HepG2 (cell line): ENCODE results near the gene ACP1. TPM values are rescaled to one million over a fixed set of nuclear protein-coding genes. Genes with fewer than 3 reads are reported as not detected.

Source experiments
- AGO1 ChIP-seq: fragments of 200-400 bp; formaldehyde crosslinking; IDR thresholded peaks from 2 replicates; pipeline ENCODE4 v1.6.1; 2017; ENCODE audit warnings: mild to moderate bottlenecking, low read depth, low read length, moderate library complexity; ENCODE audit not compliant: poor library complexity, severe bottlenecking
- EHMT2 ChIP-seq: fragments of 200-600 bp; sonication (generic); IDR thresholded peaks from 2 replicates; pipeline ENCODE4 v1.7.0; 2017; ENCODE audit warnings: antibody characterized with exemption, low read depth, low read length, borderline replicate concordance
- ELF3 ChIP-seq: IDR thresholded peaks from 2 replicates; pipeline ENCODE4 v1.6.1; 2016; ENCODE audit warnings: missing genetic modification reagents, missing compliant biosample characterization
- FOXA3 ChIP-seq: IDR thresholded peaks from 2 replicates; pipeline ENCODE4 v1.6.1; 2016; ENCODE audit warnings: missing genetic modification reagents, missing compliant biosample characterization
- IKZF1 ChIP-seq: fragments of 450-650 bp; IDR thresholded peaks from 2 replicates; pipeline ENCODE4 v1.7.1; 2016
- MEIS2 ChIP-seq: sonication (generic); formaldehyde crosslinking; IDR thresholded peaks from 2 replicates; pipeline ENCODE4 v1.9.0; 2021; ENCODE audit warnings: mild to moderate bottlenecking, missing genetic modification reagents
- POLR2AphosphoS5 ChIP-seq: IDR thresholded peaks from 2 replicates; pipeline ENCODE4 v1.6.1; 2012; ENCODE audit warnings: low read depth, low read length
- SOX13 ChIP-seq, 3 experiments: fragments of 450-650 bp in 1 of 3; sonication (generic) in 1 of 3; formaldehyde crosslinking in 1 of 3; IDR thresholded peaks in 2 of 3; conservative IDR thresholded peaks in 1 of 3; 2 replicates each; pipeline versions ENCODE4 v1.5.0 to v1.6.1; 2016 to 2020; ENCODE audit warnings: antibody characterized with exemption in 1 of 3, mild to moderate bottlenecking in 1 of 3, missing compliant biosample characterization in 1 of 3, missing genetic modification reagents in 1 of 3, moderate library complexity in 1 of 3
- TBX3 ChIP-seq: fragments of 450-650 bp; IDR thresholded peaks from 2 replicates; pipeline ENCODE4 v1.6.1; 2017; ENCODE audit warnings: antibody characterized with exemption, mild to moderate bottlenecking, inconsistent platforms, borderline replicate concordance
- THYN1 ChIP-seq: sonication (generic); formaldehyde crosslinking; IDR thresholded peaks from 2 replicates; pipeline ENCODE4 v1.8.1; 2023; ENCODE audit warnings: low read depth, mild to moderate bottlenecking, moderate library complexity, missing genetic modification reagents, borderline replicate concordance
- YEATS2 ChIP-seq: sonication (generic); formaldehyde crosslinking; IDR thresholded peaks from 2 replicates; pipeline ENCODE4 v1.4.0; 2020; ENCODE audit warnings: missing genetic modification reagents, borderline replicate concordance
- ZNF124 ChIP-seq: sonication (generic); formaldehyde crosslinking; IDR thresholded peaks from 2 replicates; pipeline ENCODE4 v1.4.0; 2020; ENCODE audit warnings: missing genetic modification reagents
- ZNF547 ChIP-seq: sonication (generic); formaldehyde crosslinking; IDR thresholded peaks from 2 replicates; pipeline ENCODE4 v1.5.1; 2020; ENCODE audit warnings: mild to moderate bottlenecking, missing genetic modification reagents
- ZNF557 ChIP-seq: sonication (generic); formaldehyde crosslinking; IDR thresholded peaks from 2 replicates; pipeline ENCODE4 v1.4.0; 2020; ENCODE audit warnings: missing genetic modification reagents
- polyA plus RNA-seq, 8 experiments: library from polyadenylated mRNA; depleted of rRNA in 3 of 8; stranded (reverse) in 7 of 8; unstranded in 1 of 8; fragments of >200 nt; fragmentation: Illumina TruSeq in 4 of 8; extraction: Trizol in 4 of 8; gene quantifications; 2 replicates each; pipeline versions ENCODE4 v1.2.1 to v1.2.3, GENCODE V29; 2011 to 2016; ENCODE audit warnings: low read depth in 4 of 8, missing spikeins in 1 of 8, mixed read lengths in 1 of 8; ENCODE audit not compliant: insufficient read depth in 1 of 8
- total RNA-seq, 5 experiments: library from RNA; depleted of rRNA; stranded (reverse); fragments of >200 nt; fragmentation: Illumina TruSeq; extraction: Trizol; gene quantifications; 2 replicates each; pipeline ENCODE4 v1.2.3, GENCODE V29; 2016; ENCODE audit warnings: low read depth in 1 of 5
- TF ChIP-seq, protein P1 (sequence below): sonication (generic); formaldehyde crosslinking; IDR thresholded peaks from 2 replicates; pipeline ENCODE4 v1.5.1; 2020; ENCODE audit warnings: mild to moderate bottlenecking, missing genetic modification reagents, moderate library complexity
- TF ChIP-seq, protein P2 (sequence below): IDR thresholded peaks from 2 replicates; pipeline ENCODE4 v1.6.1; 2018; ENCODE audit warnings: missing genetic modification reagents, mild to moderate bottlenecking, missing compliant biosample characterization
- TF ChIP-seq, protein P3 (sequence below): sonication (generic); formaldehyde crosslinking; IDR thresholded peaks from 2 replicates; pipeline ENCODE4 v1.8.0; 2022; ENCODE audit warnings: mild to moderate bottlenecking, missing genetic modification reagents, moderate library complexity
- TF ChIP-seq, protein P4 (sequence below): sonication (generic); formaldehyde crosslinking; IDR thresholded peaks from 2 replicates; pipeline ENCODE4 v1.4.0; 2020; ENCODE audit warnings: mild to moderate bottlenecking, missing genetic modification reagents

The ACP1 gene
- total and polyA plus RNA-seq, 2 of the 13 experiments (the other 11 are each of a cell fraction or from before 2014, with no cell fraction given): 246 to 348 TPM

DNA sequence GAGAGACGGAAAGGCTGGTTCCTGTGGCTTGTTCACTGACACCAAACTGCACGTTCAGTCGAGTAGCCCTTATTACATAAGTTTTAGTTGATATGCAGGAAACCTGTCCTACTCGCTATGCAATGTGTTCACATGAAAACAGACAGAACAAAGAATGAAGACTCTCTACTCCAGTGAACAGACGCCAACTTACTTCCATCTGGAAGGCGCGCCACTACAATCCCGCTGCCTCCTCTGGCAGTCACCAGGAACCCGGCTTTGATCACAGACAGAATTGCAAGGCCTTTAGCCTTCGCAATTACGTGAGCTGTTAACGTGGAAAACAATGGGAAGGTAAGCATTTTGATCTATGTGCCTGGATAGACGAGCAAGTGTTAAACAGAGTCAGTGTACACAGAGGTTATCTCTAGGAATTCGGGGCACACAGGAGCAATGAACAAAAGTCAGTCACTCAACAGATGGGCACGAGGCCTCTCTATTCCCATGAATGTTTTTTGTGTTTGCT is 15.2 kb upstream of the ACP1 start (continued):
- TF ChIP-seq, protein P1, sequence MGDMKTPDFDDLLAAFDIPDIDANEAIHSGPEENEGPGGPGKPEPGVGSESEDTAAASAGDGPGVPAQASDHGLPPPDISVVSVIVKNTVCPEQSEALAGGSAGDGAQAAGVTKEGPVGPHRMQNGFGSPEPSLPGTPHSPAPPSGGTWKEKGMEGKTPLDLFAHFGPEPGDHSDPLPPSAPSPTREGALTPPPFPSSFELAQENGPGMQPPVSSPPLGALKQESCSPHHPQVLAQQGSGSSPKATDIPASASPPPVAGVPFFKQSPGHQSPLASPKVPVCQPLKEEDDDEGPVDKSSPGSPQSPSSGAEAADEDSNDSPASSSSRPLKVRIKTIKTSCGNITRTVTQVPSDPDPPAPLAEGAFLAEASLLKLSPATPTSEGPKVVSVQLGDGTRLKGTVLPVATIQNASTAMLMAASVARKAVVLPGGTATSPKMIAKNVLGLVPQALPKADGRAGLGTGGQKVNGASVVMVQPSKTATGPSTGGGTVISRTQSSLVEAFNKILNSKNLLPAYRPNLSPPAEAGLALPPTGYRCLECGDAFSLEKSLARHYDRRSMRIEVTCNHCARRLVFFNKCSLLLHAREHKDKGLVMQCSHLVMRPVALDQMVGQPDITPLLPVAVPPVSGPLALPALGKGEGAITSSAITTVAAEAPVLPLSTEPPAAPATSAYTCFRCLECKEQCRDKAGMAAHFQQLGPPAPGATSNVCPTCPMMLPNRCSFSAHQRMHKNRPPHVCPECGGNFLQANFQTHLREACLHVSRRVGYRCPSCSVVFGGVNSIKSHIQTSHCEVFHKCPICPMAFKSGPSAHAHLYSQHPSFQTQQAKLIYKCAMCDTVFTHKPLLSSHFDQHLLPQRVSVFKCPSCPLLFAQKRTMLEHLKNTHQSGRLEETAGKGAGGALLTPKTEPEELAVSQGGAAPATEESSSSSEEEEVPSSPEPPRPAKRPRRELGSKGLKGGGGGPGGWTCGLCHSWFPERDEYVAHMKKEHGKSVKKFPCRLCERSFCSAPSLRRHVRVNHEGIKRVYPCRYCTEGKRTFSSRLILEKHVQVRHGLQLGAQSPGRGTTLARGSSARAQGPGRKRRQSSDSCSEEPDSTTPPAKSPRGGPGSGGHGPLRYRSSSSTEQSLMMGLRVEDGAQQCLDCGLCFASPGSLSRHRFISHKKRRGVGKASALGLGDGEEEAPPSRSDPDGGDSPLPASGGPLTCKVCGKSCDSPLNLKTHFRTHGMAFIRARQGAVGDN (CRISPR knock-in tag): peak; percentile 9; the same call in 1 of the 2 replicates
- peak; percentile 91 for TF ChIP-seq ELF3 (CRISPR knock-in tag)
- TF ChIP-seq SOX13 (IDR thresholded peaks at IDR 0.05): peak; percentile 98
- TF ChIP-seq SOX13 (CRISPR knock-in tag; conservative IDR thresholded peaks at IDR 0.05 in 1 of 2, IDR thresholded peaks at IDR 0.05 in 1 of 2): peak in 1 of 2 experiments; percentile 100; a peak in 2 of 4 replicates
- TF ChIP-seq YEATS2 (CRISPR knock-in tag): peak; percentile 71; the same call in 1 of the 2 replicates
- TF ChIP-seq, protein P2, sequence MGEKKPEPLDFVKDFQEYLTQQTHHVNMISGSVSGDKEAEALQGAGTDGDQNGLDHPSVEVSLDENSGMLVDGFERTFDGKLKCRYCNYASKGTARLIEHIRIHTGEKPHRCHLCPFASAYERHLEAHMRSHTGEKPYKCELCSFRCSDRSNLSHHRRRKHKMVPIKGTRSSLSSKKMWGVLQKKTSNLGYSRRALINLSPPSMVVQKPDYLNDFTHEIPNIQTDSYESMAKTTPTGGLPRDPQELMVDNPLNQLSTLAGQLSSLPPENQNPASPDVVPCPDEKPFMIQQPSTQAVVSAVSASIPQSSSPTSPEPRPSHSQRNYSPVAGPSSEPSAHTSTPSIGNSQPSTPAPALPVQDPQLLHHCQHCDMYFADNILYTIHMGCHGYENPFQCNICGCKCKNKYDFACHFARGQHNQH: peak; percentile 97
- peak; percentile 36; the same call in 1 of the 2 replicates for TF ChIP-seq ZNF124
- TF ChIP-seq, protein P3, sequence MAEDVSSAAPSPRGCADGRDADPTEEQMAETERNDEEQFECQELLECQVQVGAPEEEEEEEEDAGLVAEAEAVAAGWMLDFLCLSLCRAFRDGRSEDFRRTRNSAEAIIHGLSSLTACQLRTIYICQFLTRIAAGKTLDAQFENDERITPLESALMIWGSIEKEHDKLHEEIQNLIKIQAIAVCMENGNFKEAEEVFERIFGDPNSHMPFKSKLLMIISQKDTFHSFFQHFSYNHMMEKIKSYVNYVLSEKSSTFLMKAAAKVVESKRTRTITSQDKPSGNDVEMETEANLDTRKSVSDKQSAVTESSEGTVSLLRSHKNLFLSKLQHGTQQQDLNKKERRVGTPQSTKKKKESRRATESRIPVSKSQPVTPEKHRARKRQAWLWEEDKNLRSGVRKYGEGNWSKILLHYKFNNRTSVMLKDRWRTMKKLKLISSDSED (CRISPR knock-in tag): no peak
- TF ChIP-seq IKZF1: no peak
- TF ChIP-seq AGO1: no peak
- TF ChIP-seq MEIS2 (CRISPR knock-in tag): peak; percentile 96
- no peak; the same call in 1 of the 2 replicates for TF ChIP-seq POLR2AphosphoS5
- TF ChIP-seq, protein P4, sequence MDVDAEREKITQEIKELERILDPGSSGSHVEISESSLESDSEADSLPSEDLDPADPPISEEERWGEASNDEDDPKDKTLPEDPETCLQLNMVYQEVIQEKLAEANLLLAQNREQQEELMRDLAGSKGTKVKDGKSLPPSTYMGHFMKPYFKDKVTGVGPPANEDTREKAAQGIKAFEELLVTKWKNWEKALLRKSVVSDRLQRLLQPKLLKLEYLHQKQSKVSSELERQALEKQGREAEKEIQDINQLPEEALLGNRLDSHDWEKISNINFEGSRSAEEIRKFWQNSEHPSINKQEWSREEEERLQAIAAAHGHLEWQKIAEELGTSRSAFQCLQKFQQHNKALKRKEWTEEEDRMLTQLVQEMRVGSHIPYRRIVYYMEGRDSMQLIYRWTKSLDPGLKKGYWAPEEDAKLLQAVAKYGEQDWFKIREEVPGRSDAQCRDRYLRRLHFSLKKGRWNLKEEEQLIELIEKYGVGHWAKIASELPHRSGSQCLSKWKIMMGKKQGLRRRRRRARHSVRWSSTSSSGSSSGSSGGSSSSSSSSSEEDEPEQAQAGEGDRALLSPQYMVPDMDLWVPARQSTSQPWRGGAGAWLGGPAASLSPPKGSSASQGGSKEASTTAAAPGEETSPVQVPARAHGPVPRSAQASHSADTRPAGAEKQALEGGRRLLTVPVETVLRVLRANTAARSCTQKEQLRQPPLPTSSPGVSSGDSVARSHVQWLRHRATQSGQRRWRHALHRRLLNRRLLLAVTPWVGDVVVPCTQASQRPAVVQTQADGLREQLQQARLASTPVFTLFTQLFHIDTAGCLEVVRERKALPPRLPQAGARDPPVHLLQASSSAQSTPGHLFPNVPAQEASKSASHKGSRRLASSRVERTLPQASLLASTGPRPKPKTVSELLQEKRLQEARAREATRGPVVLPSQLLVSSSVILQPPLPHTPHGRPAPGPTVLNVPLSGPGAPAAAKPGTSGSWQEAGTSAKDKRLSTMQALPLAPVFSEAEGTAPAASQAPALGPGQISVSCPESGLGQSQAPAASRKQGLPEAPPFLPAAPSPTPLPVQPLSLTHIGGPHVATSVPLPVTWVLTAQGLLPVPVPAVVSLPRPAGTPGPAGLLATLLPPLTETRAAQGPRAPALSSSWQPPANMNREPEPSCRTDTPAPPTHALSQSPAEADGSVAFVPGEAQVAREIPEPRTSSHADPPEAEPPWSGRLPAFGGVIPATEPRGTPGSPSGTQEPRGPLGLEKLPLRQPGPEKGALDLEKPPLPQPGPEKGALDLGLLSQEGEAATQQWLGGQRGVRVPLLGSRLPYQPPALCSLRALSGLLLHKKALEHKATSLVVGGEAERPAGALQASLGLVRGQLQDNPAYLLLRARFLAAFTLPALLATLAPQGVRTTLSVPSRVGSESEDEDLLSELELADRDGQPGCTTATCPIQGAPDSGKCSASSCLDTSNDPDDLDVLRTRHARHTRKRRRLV: 0 out of 2 replicates have a peak, but pooled peaks have one; percentile 33
- TF ChIP-seq TBX3: peak; percentile 89
- peak; percentile 98 for TF ChIP-seq FOXA3 (CRISPR knock-in tag)
- TF ChIP-seq ZNF547 (CRISPR knock-in tag): peak; percentile 52; the same call in 1 of the 2 replicates
- TF ChIP-seq THYN1: no peak
- TF ChIP-seq ZNF557 (CRISPR knock-in tag): no peak
- no peak for TF ChIP-seq EHMT2
